Liver (tissue), 9 donors: ENCODE measurements around the gene ADIG. TPM values are rescaled to one million over a fixed set of nuclear protein-coding genes. Genes with fewer than 3 reads are reported as not detected.

Source experiments
- DNase-seq: peaks from one replicate; pipeline ENCODE4 v3.0.0-alpha.2; 2017; ENCODE audit warnings: low spot score
- H3K27ac ChIP-seq, 2 donors: one replicate each; pipeline ENCODE4 v1.7.0; 2013; ENCODE audit warnings: inconsistent platforms in 2 of 2, low read length in 2 of 2, control low read depth in 1 of 2, low read depth in 1 of 2, mild to moderate bottlenecking in 1 of 2
- H3K27me3 ChIP-seq, 4 donors: one replicate each; pipeline versions ENCODE4 v1.6.1 to v1.7.0; 2013; ENCODE audit warnings: low read length in 3 of 4, inconsistent platforms in 1 of 4, mild to moderate bottlenecking in 1 of 4, moderate library complexity in 1 of 4; ENCODE audit not compliant: control insufficient read depth in 4 of 4, insufficient read depth in 4 of 4
- H3K36me3 ChIP-seq, 4 donors: one replicate each; pipeline versions ENCODE4 v1.6.1 to v1.7.0; 2013; ENCODE audit warnings: low read length in 3 of 4, mild to moderate bottlenecking in 3 of 4, low read depth in 1 of 4, moderate library complexity in 1 of 4; ENCODE audit not compliant: control insufficient read depth in 4 of 4, insufficient read depth in 3 of 4
- H3K4me1 ChIP-seq, 4 donors: one replicate each; pipeline versions ENCODE4 v1.6.1 to v1.7.0; 2013; ENCODE audit warnings: low read length in 3 of 4, mild to moderate bottlenecking in 3 of 4, moderate library complexity in 1 of 4; ENCODE audit not compliant: control insufficient read depth in 4 of 4, insufficient read depth in 4 of 4
- H3K4me3 ChIP-seq, 3 donors: one replicate each; pipeline versions ENCODE4 v1.6.1 to v1.7.0; 2013; ENCODE audit warnings: low read length in 3 of 3, control low read depth in 1 of 3, low read depth in 1 of 3, mild to moderate bottlenecking in 1 of 3
- H3K9ac ChIP-seq, 2 donors: one replicate each; pipeline ENCODE4 v1.7.0; 2013; ENCODE audit warnings: low read length in 2 of 2, mild to moderate bottlenecking in 2 of 2, moderate library complexity in 2 of 2, control low read depth in 1 of 2, low read depth in 1 of 2
- H3K9me3 ChIP-seq, 4 donors: one replicate each; pipeline versions ENCODE4 v1.6.1 to v1.7.0; 2013; ENCODE audit warnings: low read length in 3 of 4; ENCODE audit not compliant: control insufficient read depth in 4 of 4
- ATF3 ChIP-seq: IDR thresholded peaks from 2 replicates; pipeline ENCODE4 v1.6.1; 2016; ENCODE audit warnings: antibody characterized with exemption
- CTCF ChIP-seq: fragments of 150-350 bp; IDR thresholded peaks from 2 replicates; pipeline ENCODE4 v1.5.1; 2017; ENCODE audit warnings: improper control_type of control experiment, low read depth, low read length; ENCODE audit not compliant: missing input control
- EGR1 ChIP-seq, 2 donors: IDR thresholded peaks; 2 replicates each; pipeline ENCODE4 v1.6.1; 2016 to 2018; ENCODE audit warnings: antibody characterized with exemption in 2 of 2, low read depth in 2 of 2
- FOXA1 ChIP-seq: IDR thresholded peaks from 2 replicates; pipeline ENCODE4 v1.6.1; 2016; ENCODE audit warnings: antibody characterized with exemption
- FOXA2 ChIP-seq: IDR thresholded peaks from 2 replicates; pipeline ENCODE4 v1.6.1; 2016; ENCODE audit warnings: antibody characterized with exemption
- GABPA ChIP-seq, 2 donors: IDR thresholded peaks in 1 of 2; conservative IDR thresholded peaks in 1 of 2; 2 replicates each; pipeline ENCODE4 v1.6.1; 2016; ENCODE audit warnings: antibody characterized with exemption in 2 of 2, mild to moderate bottlenecking in 1 of 2, moderate library complexity in 1 of 2
- HNF4A ChIP-seq, 2 donors: conservative IDR thresholded peaks; 2 replicates each; pipeline ENCODE4 v1.6.1; 2016; ENCODE audit warnings: antibody characterized with exemption in 2 of 2, mild to moderate bottlenecking in 2 of 2
- HNF4G ChIP-seq: IDR thresholded peaks from 2 replicates; pipeline ENCODE4 v1.6.1; 2016; ENCODE audit warnings: antibody characterized with exemption
- JUND ChIP-seq, 2 donors: IDR thresholded peaks; 2 replicates each; pipeline ENCODE4 v1.6.1; 2016; ENCODE audit warnings: antibody characterized with exemption in 2 of 2
- MAX ChIP-seq: IDR thresholded peaks from 2 replicates; pipeline ENCODE4 v1.6.1; 2016; ENCODE audit warnings: antibody characterized with exemption
- NR2F2 ChIP-seq: IDR thresholded peaks from 2 replicates; pipeline ENCODE4 v1.6.1; 2016; ENCODE audit warnings: antibody characterized with exemption
- RAD21 ChIP-seq, 2 donors: IDR thresholded peaks; 2 replicates each; pipeline ENCODE4 v1.6.1; 2016; ENCODE audit warnings: antibody characterized with exemption in 2 of 2, mild to moderate bottlenecking in 2 of 2
- REST ChIP-seq: IDR thresholded peaks from 2 replicates; pipeline ENCODE4 v1.6.1; 2016; ENCODE audit warnings: antibody characterized with exemption, mild to moderate bottlenecking
- RXRA ChIP-seq, 2 donors: IDR thresholded peaks; 2 replicates each; pipeline ENCODE4 v1.6.1; 2017 to 2018; ENCODE audit warnings: antibody characterized with exemption in 2 of 2, mild to moderate bottlenecking in 1 of 2
- SP1 ChIP-seq: IDR thresholded peaks from 2 replicates; pipeline ENCODE4 v1.6.1; 2018; ENCODE audit warnings: antibody characterized with exemption, mild to moderate bottlenecking
- TAF1 ChIP-seq: conservative IDR thresholded peaks from 2 replicates; pipeline ENCODE4 v1.6.1; 2016; ENCODE audit warnings: antibody characterized with exemption, mild to moderate bottlenecking
- YY1 ChIP-seq: IDR thresholded peaks from 2 replicates; pipeline ENCODE4 v1.6.1; 2016; ENCODE audit warnings: antibody characterized with exemption, mild to moderate bottlenecking
- ZBTB33 ChIP-seq: IDR thresholded peaks from 2 replicates; pipeline ENCODE4 v1.6.1; 2016; ENCODE audit warnings: antibody characterized with exemption
- WGBS: extraction: QIAGEN DNeasy Blood & Tissue Kit; methylation state at CpG from one replicate; pipeline ENCODE4 v1.1.7; 2013; 5-methylcytosine and 5-hydroxymethylcytosine counted together
- polyA plus RNA-seq, 2 donors: library from polyadenylated mRNA; stranded (reverse) in 1 of 2; unstranded in 1 of 2; fragments of 200-250 nt in 1 of 2; fragments of >200 nt in 1 of 2; fragmentation: Nextera tagmentation in 1 of 2; extraction: Ambion mirVana in 1 of 2; gene quantifications; one replicate each; pipeline versions ENCODE4 v1.2.1 to v1.2.3, GENCODE V29; 2013 to 2015
- total RNA-seq, 2 donors: library from RNA; depleted of rRNA; stranded (reverse); fragments of >200 nt; gene quantifications; one replicate each; pipeline ENCODE4 v1.2.3, GENCODE V29; 2014
- donor health status: healthy.
- donor health status: healthy.
- donor health status: healthy.
- donor health status: healthy.
- donor health status: healthy.

Gene ADIG
- total and polyA plus RNA-seq, 4 donors: not detected

GRCh38 chr20:38603286-38603685, 22.3 kb downstream of the ADIG start:
- peaks cover 0 to 15% (median 2%) of the 10 kb centered on the region in 4 donors for H3K27me3 ChIP-seq

More at GRCh38 chr20:38603286-38603685, 22.3 kb downstream of the ADIG start:
- Histone ChIP-seq H3K27ac (no peak overlapping the region), H3K36me3 (no peaks in the 10 kb centered on the region), H3K4me3 (no peak overlapping the region), H3K9me3 (no peaks in the 10 kb centered on the region), H3K9ac (no peak overlapping the region), H3K4me1 (peaks cover 0 to 9% (median 4%) of the 10 kb centered on the region in 4 donors)
- 79% methylated on average over 3 of the region's 3 CpGs for WGBS
- no peak for TF ChIP-seq JUND (IDR thresholded peaks at IDR 0.05)
- TF ChIP-seq SP1: no peak
- TF ChIP-seq TAF1: no peak
- no peak for TF ChIP-seq FOXA1
- no peak for TF ChIP-seq REST
- no peak for TF ChIP-seq EGR1 (IDR thresholded peaks at IDR 0.05; ENCODE audit: low read depth in 2 of 2)
- no peak for TF ChIP-seq HNF4G
- TF ChIP-seq CTCF: no peak
- TF ChIP-seq MAX: no peak
- TF ChIP-seq ZBTB33: no peak
- no peak for TF ChIP-seq RAD21 (IDR thresholded peaks at IDR 0.05)
- no peak for TF ChIP-seq ATF3
- TF ChIP-seq NR2F2: no peak
- no peak for TF ChIP-seq YY1
- no peak for TF ChIP-seq HNF4A (conservative IDR thresholded peaks at IDR 0.05)
- no peak for TF ChIP-seq GABPA (IDR thresholded peaks at IDR 0.05 in 1 of 2, conservative IDR thresholded peaks at IDR 0.05 in 1 of 2)
- TF ChIP-seq FOXA2: no peak
- TF ChIP-seq RXRA (IDR thresholded peaks at IDR 0.05): no peak
- DNase-seq: no peak
